GM19397 (cell line): ENCODE data around the gene RNF141.

Experiments used
- ATAC-seq: cut with Tn5 transposase; IDR thresholded peaks from one replicate; pipeline ENCODE4 v1.9.1; 2021; ENCODE audit warnings: mild to moderate bottlenecking, moderate library complexity; ENCODE audit not compliant: unreplicated experiment

RNF141 gene

GRCh38 chr11:10561947-10562346, 21.0 kb upstream of the RNF141 start:
- ATAC-seq: no peak

DNA sequence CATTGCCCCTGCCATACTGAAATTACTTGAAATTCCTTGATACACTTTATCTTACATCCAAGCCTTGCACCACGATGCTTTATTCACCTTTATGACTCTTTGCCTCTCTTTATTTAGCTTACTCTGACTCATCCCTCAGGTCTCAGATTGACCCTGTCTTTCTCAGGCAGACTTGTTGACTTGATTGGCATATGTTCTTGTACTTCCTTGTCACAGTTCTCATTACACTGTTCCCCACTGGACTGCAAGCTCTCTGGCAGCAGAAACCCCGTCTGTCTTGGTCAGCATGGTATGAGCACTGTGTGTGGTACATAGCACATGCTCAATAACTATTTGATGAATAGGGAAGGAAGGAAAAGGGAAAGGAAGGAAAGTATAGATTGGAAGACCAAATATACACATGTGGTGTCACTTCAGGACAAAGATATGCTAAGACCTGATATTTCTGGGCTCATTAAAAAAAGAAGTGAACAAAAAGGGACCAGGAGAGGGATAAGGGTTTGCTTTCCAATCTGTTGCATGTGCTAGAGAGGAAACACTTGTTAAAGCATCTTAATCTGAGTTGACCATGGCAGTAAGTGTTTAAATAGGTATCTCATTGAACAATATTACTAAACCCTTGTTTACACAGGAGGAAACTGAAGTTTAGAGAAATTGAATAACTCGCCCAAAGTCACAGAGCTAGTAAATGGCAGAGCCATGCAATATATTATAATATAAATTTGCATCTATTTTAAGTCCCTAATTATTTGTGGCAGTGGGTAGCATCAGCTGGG, 20.2 kb upstream of the RNF141 start:
- ATAC-seq: no peak

DNA sequence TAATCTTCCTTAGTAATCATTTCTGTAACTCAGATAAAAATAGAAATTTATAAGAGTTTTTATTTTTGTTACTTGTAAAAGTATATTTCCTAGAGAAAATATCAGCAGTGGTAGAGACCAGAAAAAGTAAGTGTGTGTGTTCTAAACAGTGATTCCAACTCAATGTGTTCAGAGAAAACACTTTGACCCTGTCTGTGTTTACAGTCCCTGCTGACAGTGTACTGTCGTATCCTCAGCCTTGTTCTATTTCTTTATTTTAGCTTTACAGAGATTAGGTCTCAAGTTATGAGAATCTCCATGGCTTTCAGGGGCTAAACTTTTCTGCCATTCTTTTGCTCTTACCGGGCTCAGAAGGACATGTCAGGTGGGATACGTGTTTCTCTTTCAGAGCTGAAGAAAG, 17.3 kb upstream of the RNF141 start:
- no peak for ATAC-seq

GRCh38 chr11:10556590-10556989, 15.6 kb upstream of the RNF141 start:
- no peak for ATAC-seq

DNA sequence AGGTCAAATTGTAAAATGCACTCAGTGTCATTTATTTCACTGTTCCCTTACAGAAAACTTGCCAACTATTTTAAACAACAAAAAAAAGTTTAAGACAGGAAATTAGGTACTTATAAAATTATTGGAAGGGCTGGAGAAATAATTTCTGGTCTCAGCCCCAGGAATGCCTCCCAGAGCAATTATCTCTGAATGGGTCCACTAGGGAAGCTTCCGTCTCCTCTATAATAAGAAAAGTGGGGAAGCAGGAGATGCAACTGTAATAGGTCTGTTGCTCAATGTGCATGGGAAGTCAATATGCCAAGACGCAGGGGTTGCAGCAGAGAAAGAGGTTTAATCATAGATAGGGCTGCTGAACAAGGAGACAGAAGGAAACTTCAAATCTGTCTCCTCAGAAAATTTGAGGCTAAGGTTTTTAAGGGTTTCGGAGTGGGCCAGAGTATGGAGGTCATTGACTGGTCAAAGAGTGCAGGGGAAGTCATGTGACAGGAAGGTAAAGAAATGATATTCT, 10.9 kb upstream of the RNF141 start:
- ATAC-seq: no peak

- ATAC-seq: no peak
These were observed 10.3 kb upstream of the RNF141 start for GRCh38 chr11:10551290-10551592.

- no peak for ATAC-seq
These were observed 9.7 kb upstream of the RNF141 start for GRCh38 chr11:10550503-10551289.

GRCh38 chr11:10544491-10545465, 3.8 kb upstream of the RNF141 start:
- ATAC-seq: no peak

- ATAC-seq: no peak
These were observed 2.8 kb upstream of the RNF141 start for GRCh38 chr11:10543782-10544181.

- no peak for ATAC-seq
These were observed 1.8 kb upstream of the RNF141 start for GRCh38 chr11:10542776-10543175.

DNA sequence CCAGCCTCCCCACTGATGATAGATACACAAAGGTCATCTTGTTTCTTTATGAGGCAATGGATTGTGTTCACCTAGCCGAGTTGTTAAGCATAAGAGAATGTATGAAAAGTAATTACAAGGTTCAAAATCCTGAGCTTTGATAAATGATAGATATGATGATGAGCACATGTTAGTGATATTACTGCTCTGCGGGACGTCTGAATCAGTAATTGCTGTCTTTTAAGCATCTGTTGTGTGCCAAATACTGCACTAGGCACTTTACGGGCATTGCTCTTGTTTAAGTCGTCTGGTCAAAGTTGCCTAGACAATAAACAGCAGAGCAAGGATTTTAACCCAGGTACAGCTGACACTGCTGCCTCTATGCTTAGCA, 559 bp upstream of the RNF141 start:
- no peak for ATAC-seq

GRCh38 chr11:10540546-10540914, 457 bp downstream of the RNF141 start:
- peak; percentile 16 for ATAC-seq

GRCh38 chr11:10539339-10539738, 1.6 kb downstream of the RNF141 start:
- ATAC-seq: no peak

- no peak for ATAC-seq
These were observed 2.1 kb downstream of the RNF141 start for GRCh38 chr11:10538924-10539323.

DNA sequence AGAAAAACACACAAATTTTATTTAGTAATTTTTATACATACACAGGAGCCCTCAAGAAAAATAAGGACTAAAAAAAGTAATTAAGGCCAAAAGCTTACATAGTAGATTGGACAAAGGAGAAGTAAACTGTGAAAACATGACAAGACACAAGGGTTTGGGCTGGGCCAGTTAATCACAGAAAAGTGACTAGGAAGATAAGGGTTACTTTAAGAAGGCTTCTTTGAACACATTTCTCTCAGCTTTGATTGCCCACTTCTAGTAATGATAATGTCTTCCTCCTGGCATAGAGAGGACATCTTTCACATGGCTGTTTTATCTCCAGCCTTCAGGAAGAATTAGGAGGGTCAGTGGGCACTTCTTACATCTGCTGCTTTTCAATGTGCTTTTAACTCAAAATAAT, 3.4 kb downstream of the RNF141 start:
- no peak for ATAC-seq

DNA sequence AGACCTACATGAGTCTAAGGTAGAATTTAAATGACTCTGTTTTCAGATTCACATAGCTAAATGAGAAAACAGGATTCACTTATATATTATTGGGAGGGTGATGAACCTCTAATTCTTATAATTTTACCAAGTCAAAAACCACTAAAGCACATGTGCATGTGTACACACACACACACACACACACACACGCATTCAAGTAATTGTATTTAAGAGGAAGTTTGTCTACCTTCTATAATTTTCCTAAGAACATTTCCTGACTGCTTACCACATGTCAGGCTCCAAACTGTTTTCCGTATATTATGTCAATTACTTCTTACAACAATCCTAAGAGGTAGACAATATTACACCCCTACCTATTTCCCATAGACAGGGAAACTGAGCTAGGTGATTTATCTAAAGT, 6.7 kb downstream of the RNF141 start:
- no peak for ATAC-seq

DNA sequence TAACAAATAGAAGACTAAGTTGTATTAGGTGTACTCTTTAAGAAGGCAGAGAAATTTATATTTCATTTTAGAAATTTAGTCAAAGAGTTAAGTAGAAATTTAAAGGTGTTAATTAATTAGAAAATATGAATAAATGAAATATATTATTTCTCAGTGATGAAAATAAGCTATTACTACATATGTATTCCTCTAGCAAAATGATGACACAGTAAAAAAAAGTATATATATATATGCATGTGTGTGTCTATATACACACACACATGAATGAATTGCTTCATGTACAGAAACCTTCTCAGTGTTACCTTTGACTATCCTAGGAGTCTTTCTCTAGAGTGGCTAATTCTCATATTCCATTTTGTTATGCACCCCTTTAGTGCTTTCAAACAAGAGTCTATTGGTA, 7.7 kb downstream of the RNF141 start:
- ATAC-seq: no peak

DNA sequence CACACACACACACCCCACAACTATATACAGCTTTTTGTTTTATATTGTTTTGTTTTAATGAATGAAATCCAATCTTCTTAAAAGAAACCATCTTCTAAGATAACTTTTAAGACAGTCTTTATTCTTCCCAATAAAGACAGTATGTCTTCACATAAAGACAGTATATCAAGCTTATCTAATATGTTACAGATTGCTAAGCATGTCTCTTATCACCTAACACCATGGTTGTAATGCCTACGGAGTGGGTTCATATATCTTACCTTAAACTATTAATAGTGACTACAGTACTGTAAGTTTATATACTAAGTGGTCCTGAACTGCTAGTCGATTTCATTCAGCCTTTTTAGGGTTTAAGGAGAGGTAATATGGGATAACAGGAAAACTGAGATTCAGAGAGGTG, 8.5 kb downstream of the RNF141 start:
- no peak for ATAC-seq

DNA sequence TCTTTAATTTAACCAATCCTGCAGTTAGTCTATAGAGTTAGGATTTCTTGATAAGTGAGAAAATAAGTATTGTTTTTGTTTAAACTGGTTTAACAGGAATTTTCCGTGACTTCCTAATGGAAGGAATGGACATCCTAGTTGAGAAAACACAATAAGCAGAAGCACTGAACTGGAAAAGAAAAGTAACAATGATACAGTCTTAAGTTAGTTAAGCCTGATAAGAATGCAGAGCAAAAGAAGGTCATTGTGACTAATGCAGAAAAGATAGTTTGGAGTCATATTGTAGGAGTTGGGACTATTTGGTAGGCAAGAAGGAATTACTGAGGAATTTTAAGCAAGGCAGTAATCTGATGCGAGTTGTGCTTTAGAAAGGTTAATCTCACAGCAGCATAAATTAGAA, 11.7 kb downstream of the RNF141 start:
- ATAC-seq: no peak

- ATAC-seq: no peak
These were observed 12.9 kb downstream of the RNF141 start for GRCh38 chr11:10528121-10528520.
